Measurements from ENCODE around the gene ZNF536.

- TF ChIP-seq CTCF (IDR thresholded peaks at IDR 0.05) (no peak), POLR2A (IDR thresholded peaks at IDR 0.05) (no peak), EP300 (IDR thresholded peaks at IDR 0.05) (no peak)
Observed at GRCh38 chr19:30326393-30326710, 45.8 kb upstream of the ZNF536 start.

All from sigmoid colon (tissue), 4 donors.